Right lobe of liver (tissue), 4 donors: ENCODE data around the gene TIMM17B.

Source experiments
- CTCF ChIP-seq, 4 donors: fragments of 200-600 bp in 3 of 4; fragments of 450-650 bp in 1 of 4; IDR thresholded peaks; one replicate each; pipeline versions ENCODE4 v1.5.1 to v1.8.0; 2016 to 2022; ENCODE audit warnings: antibody characterized with exemption in 4 of 4, mild to moderate bottlenecking in 2 of 4
- POLR2A ChIP-seq: fragments of 450-650 bp; IDR thresholded peaks from one replicate; pipeline ENCODE4 v1.6.1; 2017; ENCODE audit warnings: antibody characterized with exemption, mild to moderate bottlenecking
- donor health status: DM: no; HTN: no; CAD: no.
- donor health status: DM: no; HTN: no; CAD: no.
- donor health status: DM: no; HTN: yes; CAD: no.

- TF ChIP-seq POLR2A, result no peak
- TF ChIP-seq CTCF (IDR thresholded peaks at IDR 0.05), result peak; percentile 61 to 88 (median 88)
These were observed 48.2 kb upstream of the TIMM17B start for GRCh38 chrX:48945517-48946348.
